GM21528 (cell line): Measurements from ENCODE around the gene ZNF141.
"Not testable (repeated sequence)": the region's sequence is repeated elsewhere in the genome, so short reads cannot be mapped to it uniquely, and the experiment has no call there.

Source experiments
- ATAC-seq: cut with Tn5 transposase; IDR thresholded peaks from one replicate; pipeline ENCODE4 v1.9.1; 2021; ENCODE audit warnings: mild to moderate bottlenecking, moderate library complexity; ENCODE audit not compliant: unreplicated experiment, low FRiP score

ZNF141 gene

GRCh38 chr4:337143-337931, at the start of gene ZNF141:
ZNF141 (plus strand) TSS chr4:337814; CDS start chr4:337984, 170 bp downstream.
- ATAC-seq = peak; percentile 95

DNA sequence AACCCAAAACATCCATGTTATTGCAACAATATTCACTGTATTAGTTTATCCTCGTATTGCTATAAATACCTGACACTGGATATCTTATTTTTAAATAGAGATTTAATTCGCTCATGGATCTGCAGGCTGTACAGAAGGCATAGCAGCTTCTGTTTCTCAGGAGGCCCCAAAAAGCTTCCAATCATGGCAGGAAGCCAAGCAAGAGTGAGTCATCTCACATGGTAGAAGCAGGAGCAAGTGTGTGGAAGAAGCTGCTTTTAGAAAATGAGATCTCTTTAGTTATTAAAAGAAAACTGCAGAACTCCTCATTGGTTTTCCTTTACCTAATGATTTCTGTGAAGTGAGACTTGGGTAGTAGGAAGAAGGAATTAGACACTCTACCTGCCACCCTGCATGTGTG, 48.7 kb upstream of the ZNF141 start:
- ATAC-seq = no peak

DNA sequence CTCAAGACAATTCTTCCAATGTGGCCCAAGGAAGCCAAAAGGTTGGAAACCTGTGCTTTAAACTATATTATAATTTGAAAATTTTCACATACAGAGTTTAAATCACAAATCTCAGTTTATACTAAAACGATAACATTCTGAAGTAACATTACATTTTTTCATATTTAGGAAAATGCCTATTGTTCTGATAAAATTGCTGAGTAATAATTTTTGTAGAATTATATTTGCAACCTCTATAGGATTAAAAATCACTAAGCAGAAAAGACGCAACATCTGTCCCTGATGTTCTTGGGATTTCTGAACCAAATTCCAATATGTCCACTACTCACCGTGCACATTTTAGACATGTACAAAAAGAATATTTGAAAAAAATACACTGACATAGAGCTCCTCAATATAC, 42.9 kb upstream of the ZNF141 start:
- no peak for ATAC-seq

DNA sequence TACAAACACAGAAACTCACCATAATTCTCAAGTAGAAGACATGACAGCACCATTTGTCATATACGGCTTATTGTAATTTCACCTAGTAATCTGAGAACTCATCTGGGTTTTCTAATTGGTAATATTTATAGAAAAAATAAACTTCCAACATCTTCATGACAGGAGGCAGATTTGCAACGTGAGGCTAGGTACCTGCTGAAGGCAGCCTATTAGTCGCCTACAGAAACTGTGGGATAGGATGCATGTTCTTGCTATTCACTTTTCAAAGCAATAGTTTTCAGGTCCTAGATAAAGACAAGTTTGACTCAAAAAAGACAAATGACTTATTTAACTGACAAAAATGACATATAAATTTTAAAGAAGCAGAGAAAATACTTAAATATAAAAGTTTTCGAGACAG, 35.2 kb upstream of the ZNF141 start:
- no peak for ATAC-seq

DNA sequence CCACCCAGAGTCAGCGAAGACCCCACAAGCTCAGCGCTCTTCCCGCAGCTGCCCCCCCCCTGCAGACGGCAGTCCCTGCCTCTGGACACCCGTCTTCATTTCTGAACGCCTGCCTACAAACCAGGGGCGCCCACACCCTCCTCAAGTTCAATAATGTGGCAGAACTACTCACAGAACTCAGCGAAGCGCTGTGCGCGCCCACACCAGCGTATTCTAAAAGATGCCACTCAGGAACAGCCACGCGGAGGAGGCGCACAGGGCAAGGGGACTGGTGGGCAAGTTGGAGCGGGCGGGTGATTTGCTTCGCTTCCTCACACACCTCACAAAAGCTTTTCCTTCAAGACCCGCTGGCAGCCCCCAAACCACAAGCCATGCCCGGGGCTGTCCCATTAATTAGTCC, 33.1 kb upstream of the ZNF141 start:
- not testable (repeated sequence) for ATAC-seq

DNA sequence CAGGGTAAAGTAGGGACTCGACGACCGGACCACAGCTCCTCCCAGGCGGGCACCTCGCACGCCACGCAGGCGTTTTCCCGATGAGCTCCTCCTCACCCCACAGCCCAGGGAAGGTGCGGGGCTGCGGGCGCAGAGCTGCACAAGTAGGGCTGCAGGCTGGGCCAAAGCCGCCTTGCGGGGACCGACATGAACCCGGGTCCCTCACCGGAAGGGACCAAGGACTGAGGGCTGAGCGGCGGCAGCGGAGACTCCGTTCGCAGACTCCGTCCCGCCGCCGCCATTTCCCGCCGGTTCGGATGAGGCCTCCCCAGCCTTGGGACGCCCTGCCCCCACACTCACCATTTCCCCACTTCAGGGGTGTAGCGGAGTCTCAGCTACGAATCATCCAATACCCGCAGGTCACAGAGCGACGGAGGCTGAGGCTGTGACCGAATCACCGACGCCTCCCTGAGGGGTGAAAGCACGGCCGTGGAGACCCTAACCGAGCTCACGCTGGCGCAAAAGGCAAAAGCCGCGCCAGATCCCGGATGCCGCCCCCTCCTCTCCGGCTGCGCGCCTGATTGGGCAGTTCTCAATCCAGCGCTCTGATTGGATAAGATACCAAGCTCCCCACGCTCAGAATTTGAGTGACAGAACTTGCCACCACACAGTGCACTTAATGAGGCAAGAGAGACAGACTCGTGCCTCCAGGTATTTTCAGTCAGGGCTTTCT, 32.5 kb upstream of the ZNF141 start, which contains the start of gene ZNF732:
TSS of gene ZNF732 (minus strand) at position 506 of the 712 bp plus-strand sequence. CDS start at position 342, 164 bp downstream.
- no peak for ATAC-seq

GRCh38 chr4:306551-306961, 31.1 kb upstream of the ZNF141 start:
- ATAC-seq = no peak

GRCh38 chr4:309807-310206, 27.8 kb upstream of the ZNF141 start:
- no peak for ATAC-seq

DNA sequence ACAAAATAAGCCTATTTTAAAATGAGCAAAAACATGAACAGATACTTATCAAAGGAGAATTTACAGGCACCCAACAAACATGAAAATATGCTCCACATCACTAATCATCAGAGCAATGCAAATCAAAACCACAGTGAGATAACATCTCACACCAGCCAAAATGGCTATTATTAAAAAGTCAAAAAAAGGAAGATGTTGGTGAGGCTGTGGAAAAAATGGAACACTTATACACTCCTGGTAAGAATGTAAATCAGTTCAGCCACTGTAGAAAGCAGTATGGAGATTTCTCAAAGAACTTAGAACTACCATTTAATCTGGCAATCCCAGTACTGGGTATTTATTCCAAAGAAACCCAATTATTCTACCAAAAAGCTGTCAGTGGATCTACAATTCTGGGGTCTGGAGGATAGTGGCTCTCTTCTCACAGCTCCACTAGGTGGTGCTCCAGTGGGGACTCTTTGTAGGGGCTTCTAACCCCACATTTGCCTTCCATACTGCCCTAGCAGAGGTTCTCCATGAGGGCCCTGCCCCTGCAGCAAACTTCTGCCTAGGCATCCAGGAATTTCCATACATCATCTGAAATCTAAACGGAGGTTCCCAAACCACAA, 23.2 kb upstream of the ZNF141 start:
- ATAC-seq = no peak

DNA sequence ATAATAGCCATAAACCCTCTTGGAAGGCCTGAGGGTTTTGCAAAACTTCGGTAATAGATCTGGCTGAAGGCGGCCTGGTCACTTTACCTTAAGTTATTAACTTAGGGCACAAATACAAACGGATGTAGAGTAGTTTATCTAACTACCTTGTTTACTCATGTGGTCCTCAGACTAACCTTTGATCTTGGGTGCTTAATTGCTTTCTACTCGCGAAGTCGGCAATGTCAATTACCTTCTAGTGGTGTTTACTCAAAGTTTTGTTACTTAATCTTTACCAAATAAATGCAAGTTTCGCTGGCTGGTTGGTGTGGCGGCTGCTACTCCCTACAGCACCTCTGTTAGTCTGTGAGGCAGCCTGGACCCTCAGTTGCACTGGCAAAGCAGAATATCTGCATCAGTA, 8.9 kb upstream of the ZNF141 start:
- no peak for ATAC-seq

DNA sequence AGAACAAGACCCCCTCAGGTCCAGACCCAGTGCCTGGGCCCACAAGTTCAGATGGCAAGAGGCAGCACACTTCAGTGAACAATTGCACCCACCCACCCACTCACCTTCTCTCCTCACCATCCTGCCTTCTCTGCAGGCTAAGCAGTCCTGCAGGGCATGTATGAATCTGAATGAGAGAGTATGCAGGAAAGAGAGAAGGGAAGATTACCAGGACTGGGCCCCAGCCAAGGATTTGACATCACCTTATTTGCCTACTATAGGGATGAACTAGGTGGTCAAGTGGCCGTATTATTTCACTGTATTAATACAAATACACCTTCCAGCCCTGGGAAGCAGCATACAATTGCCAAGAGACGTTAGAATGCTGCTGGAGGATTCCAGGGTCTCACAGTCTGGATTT, 2.1 kb upstream of the ZNF141 start:
- no peak for ATAC-seq

DNA sequence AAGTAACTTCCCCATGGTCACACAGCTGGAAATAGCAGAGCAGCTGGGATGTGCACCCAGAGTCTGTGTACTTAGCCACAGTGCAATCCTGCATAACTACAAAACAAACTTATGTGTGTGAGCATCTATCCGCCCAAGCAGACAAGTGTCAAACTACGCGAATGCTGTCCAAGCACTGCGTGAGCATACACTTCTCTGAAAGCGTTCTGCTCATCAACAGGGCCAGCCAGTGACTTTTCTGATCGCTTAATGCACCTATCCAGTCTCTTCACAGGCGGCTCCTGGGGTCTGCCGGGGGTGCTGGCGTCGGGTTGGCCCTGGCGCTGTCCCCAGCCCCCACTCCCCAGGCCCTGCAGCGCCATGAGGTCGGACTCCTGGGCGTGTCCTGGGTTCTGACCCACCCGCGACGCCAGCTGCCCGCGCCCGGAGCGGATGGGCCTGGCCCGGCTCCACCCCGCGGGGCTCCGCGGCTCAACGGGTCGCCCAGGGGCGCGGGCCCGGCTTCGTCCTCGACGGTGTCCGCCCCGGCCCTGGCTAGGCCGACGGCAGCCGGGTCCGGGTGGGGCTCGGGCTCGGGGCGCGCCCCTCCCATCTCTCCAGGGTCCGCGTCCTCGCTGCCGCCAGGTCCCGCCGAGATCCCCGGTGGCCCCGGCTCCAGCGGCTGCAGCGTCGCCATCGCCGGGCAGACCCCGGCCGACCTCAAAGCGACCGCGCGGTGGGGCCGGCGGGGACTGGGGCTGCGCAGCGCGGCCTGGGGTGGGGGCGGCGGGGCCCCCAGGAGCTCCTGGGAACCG, 1.3 kb upstream of the ZNF141 start:
- peak; percentile 1 for ATAC-seq

GRCh38 chr4:336893-337142, 796 bp upstream of the ZNF141 start:
- ATAC-seq = no peak

DNA sequence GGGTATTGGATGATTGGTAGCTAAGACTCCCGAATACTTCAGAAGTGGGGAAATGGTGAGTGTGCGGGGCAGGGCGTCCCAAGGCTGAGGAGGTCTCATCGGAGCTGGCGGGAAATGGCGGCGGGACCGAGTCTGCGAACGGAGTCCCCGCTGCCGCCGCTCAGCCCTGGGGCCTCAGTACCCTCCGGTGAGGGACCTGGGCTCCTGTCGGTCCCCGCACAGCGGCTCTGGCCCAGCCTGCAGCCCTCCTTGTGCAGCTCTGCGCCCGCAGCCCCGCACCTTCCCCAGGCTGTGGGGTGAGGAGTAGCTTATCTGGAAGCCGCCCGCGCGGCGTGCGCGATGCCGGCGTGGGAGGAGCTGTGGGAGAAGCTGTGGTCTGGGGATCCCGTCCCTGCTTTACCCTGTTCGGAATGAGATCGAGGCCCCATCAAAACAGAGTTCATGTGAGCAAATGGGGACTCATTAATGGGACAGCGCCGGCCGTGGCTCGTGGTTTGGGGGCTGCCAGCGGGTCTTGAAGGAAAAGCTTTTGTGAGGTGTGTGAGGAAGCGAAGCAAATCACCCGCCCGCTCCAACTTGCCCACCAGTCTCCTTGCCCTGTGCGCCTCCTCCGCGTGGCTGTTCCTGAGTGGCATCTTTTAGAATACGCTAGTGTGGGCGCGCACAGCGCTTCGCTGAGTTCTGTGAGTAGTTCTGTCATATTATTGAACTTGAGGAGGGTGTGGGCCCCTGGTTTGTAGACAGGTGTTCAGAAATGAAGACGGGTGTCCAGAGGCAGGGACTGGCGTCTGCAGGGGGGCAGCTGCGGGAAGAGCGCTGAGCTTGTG, 531 bp downstream of the ZNF141 start:
- peak; percentile 46 for ATAC-seq

DNA sequence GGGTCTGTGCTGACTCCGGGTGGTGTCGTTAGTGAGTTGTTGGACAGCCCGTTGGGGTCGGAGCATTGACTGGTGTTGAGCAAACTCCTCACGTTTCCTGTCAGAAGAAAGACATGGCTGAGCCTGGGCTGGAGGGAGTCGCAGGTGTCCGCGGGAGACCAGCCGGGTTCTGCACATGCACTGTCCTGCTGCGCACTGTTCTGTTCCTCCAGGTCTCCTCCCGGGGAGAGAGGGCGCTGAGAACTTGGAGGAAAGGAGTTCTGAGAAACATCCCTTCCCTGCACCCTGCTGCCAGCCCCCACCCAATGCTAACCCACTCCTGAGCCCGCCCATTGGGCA, 1.1 kb downstream of the ZNF141 start:
- no peak for ATAC-seq

DNA sequence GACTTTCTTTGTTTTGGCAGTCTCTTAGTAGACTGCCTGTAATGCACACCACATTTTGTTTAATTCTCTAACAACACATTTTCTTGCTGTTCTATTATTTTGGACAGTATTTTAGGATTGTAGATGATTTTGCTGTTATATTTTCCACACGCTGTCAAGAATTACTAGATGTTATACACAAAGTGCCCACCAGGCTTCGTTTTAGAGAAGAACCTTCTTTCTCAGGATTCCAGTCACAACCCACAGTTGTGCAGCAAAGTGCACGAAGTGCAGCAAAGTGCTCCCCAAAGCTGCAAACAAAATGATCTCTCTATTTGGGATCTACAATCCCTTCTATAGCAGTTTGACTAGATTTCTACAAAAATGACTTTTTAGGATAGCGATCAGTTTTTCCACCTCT, 2.4 kb downstream of the ZNF141 start:
- ATAC-seq = no peak

DNA sequence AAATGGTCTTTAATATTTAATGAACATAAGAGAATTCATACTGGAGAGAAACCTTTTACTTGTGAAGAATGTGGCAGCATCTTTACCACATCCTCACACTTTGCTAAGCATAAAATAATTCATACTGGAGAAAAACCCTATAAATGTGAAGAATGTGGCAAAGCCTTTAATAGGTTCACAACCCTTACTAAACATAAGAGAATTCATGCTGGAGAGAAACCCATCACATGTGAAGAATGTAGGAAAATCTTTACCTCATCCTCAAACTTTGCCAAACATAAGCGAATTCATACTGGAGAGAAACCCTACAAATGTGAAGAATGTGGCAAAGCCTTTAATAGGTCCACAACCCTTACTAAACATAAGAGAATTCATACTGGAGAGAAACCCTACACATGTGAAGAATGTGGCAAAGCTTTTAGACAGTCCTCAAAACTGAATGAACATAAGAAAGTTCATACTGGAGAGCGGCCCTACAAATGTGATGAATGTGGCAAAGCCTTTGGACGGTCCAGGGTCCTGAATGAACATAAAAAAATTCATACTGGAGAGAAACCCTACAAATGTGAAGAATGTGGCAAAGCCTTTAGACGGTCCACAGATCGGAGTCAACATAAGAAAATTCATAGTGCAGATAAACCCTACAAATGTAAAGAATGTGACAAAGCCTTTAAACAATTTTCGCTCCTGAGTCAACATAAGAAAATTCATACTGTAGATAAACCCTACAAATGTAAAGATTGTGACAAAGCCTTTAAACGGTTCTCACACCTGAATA, 35.6 kb downstream of the ZNF141 start:
- no peak for ATAC-seq

GRCh38 chr4:374298-375160, 36.9 kb downstream of the ZNF141 start:
- no peak for ATAC-seq
